Uterus (tissue), 2 donors: ENCODE measurements around the gene CSNK2B.

Source experiments
- CTCF ChIP-seq, 4 experiments: fragments of 200-600 bp in 2 of 4; fragments of 450-650 bp in 2 of 4; sonication (generic) in 2 of 4; IDR thresholded peaks; one replicate each; pipeline ENCODE4 v1.5.1; 2016 to 2019; ENCODE audit warnings: antibody characterized with exemption in 4 of 4, mild to moderate bottlenecking in 2 of 4, moderate library complexity in 1 of 4
- POLR2A ChIP-seq, 2 donors: fragments of 450-650 bp; IDR thresholded peaks; one replicate each; pipeline ENCODE4 v1.6.1; 2016; ENCODE audit warnings: antibody characterized with exemption in 2 of 2, mild to moderate bottlenecking in 1 of 2, moderate library complexity in 1 of 2

DNA sequence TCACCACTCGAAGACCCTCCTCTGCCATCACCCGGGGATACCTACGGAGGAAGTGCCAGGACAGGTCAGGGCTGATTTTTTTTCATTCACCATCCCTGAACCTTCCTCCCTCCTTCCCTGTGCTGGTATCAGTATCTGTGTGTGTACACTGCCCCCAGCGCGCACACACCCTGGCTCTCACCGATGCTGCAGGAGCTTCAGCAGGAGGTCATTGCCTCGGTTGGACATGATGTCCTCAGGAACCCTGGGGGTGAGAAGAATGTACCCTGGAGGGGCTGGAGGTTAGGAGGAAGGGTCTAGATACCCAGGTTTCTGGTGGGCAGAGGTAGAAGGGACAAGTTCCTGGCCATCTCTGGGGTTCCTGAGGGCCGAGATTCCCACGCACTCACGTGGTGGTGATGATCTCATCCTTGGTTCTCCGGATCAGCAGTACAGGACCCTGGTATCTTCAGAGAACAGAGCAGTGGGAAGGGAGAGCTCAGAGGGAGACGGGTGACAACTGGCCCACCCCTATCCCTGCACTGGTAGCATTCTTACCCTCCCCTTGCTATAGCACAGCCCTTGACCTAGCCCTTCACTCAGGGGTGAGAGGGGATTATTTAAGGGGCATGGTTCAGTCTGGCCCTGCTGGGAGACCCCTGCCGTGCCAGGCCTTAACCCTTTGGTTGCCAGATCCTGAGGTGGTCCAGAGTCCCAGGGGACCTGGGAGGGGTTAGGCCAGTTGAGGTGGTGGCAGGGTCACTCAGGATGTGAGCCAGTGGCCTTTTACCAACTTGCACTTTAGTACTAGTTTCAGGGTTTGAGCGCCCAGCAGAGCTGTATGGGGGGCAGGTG lies 22.2 kb downstream of the CSNK2B start:
- TF ChIP-seq CTCF (IDR thresholded peaks at IDR 0.05) (no peak), POLR2A (IDR thresholded peaks at IDR 0.05) (no peak)
